GM21526 (cell line): ENCODE measurements around the gene IDH2.

ENCODE experiments used
- ATAC-seq: cut with Tn5 transposase; IDR thresholded peaks from one replicate; pipeline ENCODE4 v1.9.1; 2021; ENCODE audit warnings: moderate library complexity; ENCODE audit not compliant: unreplicated experiment, low FRiP score

The IDH2 gene

GRCh38 chr15:90033448-90033847, 68.8 kb downstream of the IDH2 start:
- no peak for ATAC-seq
